Measurements from ENCODE around the gene PRDX6. TPM values are rescaled to one million over a fixed set of nuclear protein-coding genes. Genes with fewer than 3 reads are reported as not detected.

PRDX6 gene
- total RNA-seq, 1 experiment from 2014 or later: 259 TPM

DNA sequence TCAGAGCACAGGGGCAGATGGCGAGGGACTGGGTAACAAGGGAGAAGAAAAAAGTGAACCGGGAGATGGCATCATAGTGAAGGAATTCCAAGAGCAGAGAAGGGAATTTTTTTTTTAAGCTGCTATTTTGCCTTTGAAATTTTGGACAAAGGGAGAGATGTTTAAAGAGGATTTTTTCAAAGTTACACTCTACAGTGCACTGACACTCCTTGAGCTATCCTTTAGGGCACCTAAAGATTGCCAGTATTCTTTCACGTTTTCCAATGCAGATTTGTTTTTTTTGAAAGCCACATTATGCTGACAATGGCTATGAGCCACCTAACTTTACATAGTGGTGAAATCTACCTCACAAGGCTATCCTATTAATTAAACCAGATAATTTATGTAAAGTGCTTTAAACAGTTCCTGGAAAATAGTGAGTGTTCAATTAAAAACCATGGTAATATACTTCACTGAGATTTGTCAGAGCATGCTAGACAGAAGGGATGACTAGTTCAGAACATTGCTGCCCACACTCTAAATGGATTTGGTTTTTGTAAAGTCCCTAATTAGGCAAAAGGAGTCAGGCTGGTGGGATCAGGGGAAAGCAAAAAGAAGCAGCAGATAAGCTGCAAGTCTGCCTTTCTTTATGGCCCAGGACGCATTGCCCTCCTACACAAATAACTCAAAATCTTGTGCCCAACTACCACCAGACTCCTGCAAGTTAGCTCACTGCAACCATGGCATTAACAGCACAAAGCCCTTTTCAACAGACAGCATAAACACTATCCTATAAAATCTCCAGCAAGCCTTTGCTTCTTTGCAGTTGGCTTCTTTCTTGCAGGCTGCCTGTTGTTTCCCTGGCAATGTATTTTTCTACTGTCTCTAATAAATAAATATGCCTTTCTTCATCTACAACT, 53.9 kb downstream of the PRDX6 start:
- Histone ChIP-seq H3K27ac (no peak overlapping the region), H3K9me3 (replicated peaks) (no peaks in the 10 kb centered on the region), H3K4me1 (no peaks in the 10 kb centered on the region), H3K27me3 (no peaks in the 10 kb centered on the region), H3K36me3 (no peaks in the 10 kb centered on the region), H3K4me3 (no peak overlapping the region)
- no peak for DNase-seq

DNA sequence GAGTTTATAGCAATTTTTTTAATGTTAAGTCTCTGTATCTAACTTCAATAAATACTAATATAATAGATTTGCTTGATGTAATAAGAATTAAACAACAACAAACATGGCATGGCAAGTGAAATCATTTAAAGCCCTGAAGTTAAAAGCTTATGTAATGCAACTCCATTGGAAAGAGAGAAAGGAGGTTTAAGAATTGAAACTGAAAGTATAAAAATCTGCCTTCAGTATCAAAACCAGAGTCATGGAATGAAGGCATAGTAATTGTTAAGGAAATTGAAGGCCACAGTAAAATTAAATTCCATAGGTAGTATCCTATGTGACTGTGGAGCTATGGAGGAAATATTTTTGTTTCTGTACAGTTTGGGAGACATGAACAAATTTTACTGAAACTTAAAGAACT, 55.1 kb downstream of the PRDX6 start:
- DNase-seq: no peak
- H3K27me3 ChIP-seq: no peaks in the 10 kb centered on the region
- no peaks in the 10 kb centered on the region for H3K36me3 ChIP-seq
- no peaks in the 10 kb centered on the region for H3K4me1 ChIP-seq
- no peaks in the 10 kb centered on the region for H3K9me3 ChIP-seq (replicated peaks)
- H3K4me3 ChIP-seq: no peak overlapping the region
- H3K27ac ChIP-seq: no peak overlapping the region

DNA sequence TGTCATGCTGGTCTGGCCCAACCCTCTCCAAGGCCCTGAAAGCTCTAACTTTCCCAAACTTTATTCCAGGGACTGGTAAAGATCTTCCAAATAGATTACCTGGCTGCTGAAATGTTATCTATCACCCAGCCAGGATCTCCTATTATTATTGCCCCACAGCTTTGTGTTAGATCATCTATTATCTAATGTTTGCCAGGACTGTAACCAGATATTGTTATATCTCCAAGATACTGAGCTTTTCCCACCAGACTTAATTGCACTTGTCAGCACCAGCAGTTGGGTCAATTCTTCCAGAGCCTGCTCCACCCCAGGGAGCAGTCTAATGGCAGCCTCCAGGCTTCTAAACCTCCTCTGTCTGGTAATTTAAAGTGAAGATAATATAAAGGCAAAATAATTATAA, 59.1 kb downstream of the PRDX6 start:
- Histone ChIP-seq H3K4me1 (no peaks in the 10 kb centered on the region), H3K27me3 (no peaks in the 10 kb centered on the region), H3K36me3 (no peaks in the 10 kb centered on the region), H3K9me3 (replicated peaks) (no peaks in the 10 kb centered on the region), H3K27ac (no peak overlapping the region), H3K4me3 (no peak overlapping the region)
- DNase-seq: no peak

Other genes with a start within 250 kb of the PRDX6 start
- not detected in 2 replicates for gene SLC9C2, start 125.7 kb downstream of the PRDX6 start, total RNA-seq (2014; rRNA removed; shearing (Covaris generic))
- not detected in 2 replicates for gene TEX50, start 158.0 kb downstream of the PRDX6 start, total RNA-seq (2014; rRNA removed; shearing (Covaris generic))
- not detected in 2 replicates for gene ANKRD45, start 192.5 kb downstream of the PRDX6 start, total RNA-seq (2014; rRNA removed; shearing (Covaris generic))
- gene KLHL20, start 237.6 kb downstream of the PRDX6 start, total RNA-seq (2014; rRNA removed; shearing (Covaris generic)): 11.3 and 14.1 TPM in 2 replicates

Measured in SJCRH30 (cell line).